Measurements from ENCODE around the gene TMEM218. TPM values are rescaled to one million over a fixed set of nuclear protein-coding genes. Genes with fewer than 3 reads are reported as not detected.

Gene TMEM218
- total and polyA plus RNA-seq, 8 donors = 0.87 to 21.1 (median 14.9) TPM

GRCh38 chr11:125146232-125146631 lies 34.8 kb upstream of the TMEM218 start:
- Histone ChIP-seq H3K27me3 (peaks cover 0 to 20% (median 2%) of the 10 kb centered on the region in 3 donors), H3K36me3 (no peaks in the 10 kb centered on the region), H3K9me3 (no peaks in the 10 kb centered on the region), H3K27ac (no peak overlapping the region), H3K4me3 (no peak overlapping the region), H3K4me1 (peaks cover 6 to 8% (median 7%) of the 10 kb centered on the region in 4 donors)
- WGBS, 5 donors = 82 to 93% (median 85%) methylated on average over 1 of the region's 1 CpG
- no peak for DNase-seq
- intact Hi-C loops (cut with DNase I; ENCODE audit: low total_unique reads) = no loop called here
- no peak for TF ChIP-seq EP300 (IDR thresholded peaks at IDR 0.05)

GRCh38 chr11:125141686-125142535 lies 30.5 kb upstream of the TMEM218 start:
- no peaks in the 10 kb centered on the region for H3K36me3 ChIP-seq
- no peaks in the 10 kb centered on the region for H3K9me3 ChIP-seq
- WGBS, 5 donors = 33 to 40% (median 36%) methylated on average over 17 to 18 of the region's 18 CpGs
- intact Hi-C loops (cut with DNase I; ENCODE audit: low total_unique reads) = no loop called here
- no peak overlapping the region for H3K27ac ChIP-seq
- H3K4me3 ChIP-seq = no peak overlapping the region
- TF ChIP-seq EP300 (IDR thresholded peaks at IDR 0.05) (no peak), CTCF (IDR thresholded peaks at IDR 0.05) (peak in 5 of 7 experiments; percentile 90 to 97 (median 96))
- H3K4me1 ChIP-seq = peaks cover 6 to 8% (median 7%) of the 10 kb centered on the region in 4 donors
- peak; percentile 51 to 77 for DNase-seq
- H3K27me3 ChIP-seq = peaks cover 0 to 45% (median 18%) of the 10 kb centered on the region in 3 donors

GRCh38 chr11:125141178-125141577 lies 29.8 kb upstream of the TMEM218 start:
- H3K36me3 ChIP-seq = no peaks in the 10 kb centered on the region
- 57 to 72% (median 65%) methylated on average over 12 of the region's 12 CpGs for WGBS, 5 donors
- DNase-seq = no peak
- no peak overlapping the region for H3K27ac ChIP-seq
- H3K27me3 ChIP-seq = peaks cover 0 to 45% (median 18%) of the 10 kb centered on the region in 3 donors
- H3K4me1 ChIP-seq = peaks cover 6 to 8% (median 7%) of the 10 kb centered on the region in 4 donors
- no peaks in the 10 kb centered on the region for H3K9me3 ChIP-seq
- H3K4me3 ChIP-seq = no peak overlapping the region
- intact Hi-C loops (cut with DNase I; ENCODE audit: low total_unique reads) = no loop called here
- TF ChIP-seq POLR2A (IDR thresholded peaks at IDR 0.05) (no peak), POLR2AphosphoS5 (IDR thresholded peaks at IDR 0.05) (no peak), EP300 (IDR thresholded peaks at IDR 0.05) (no peak), CTCF (IDR thresholded peaks at IDR 0.05) (no peak)

GRCh38 chr11:125140233-125140632 lies 28.8 kb upstream of the TMEM218 start:
- Histone ChIP-seq H3K36me3 (no peaks in the 10 kb centered on the region), H3K4me1 (peaks cover 6 to 8% (median 7%) of the 10 kb centered on the region in 4 donors), H3K9me3 (no peaks in the 10 kb centered on the region), H3K27me3 (peaks cover 0 to 45% (median 18%) of the 10 kb centered on the region in 3 donors), H3K27ac (no peak overlapping the region), H3K4me3 (no peak overlapping the region)
- peak in 1 of 2 donors; percentile 69 for DNase-seq
- no peak for TF ChIP-seq CTCF (IDR thresholded peaks at IDR 0.05)
- TF ChIP-seq POLR2AphosphoS5 (IDR thresholded peaks at IDR 0.05) = no peak
- TF ChIP-seq EP300 (IDR thresholded peaks at IDR 0.05) = no peak
- no peak for TF ChIP-seq POLR2A (IDR thresholded peaks at IDR 0.05)
- WGBS, 5 donors = 36 to 59% (median 53%) methylated on average over 8 of the region's 8 CpGs
- intact Hi-C loops (cut with DNase I; ENCODE audit: low total_unique reads) = no loop called here

- H3K27ac ChIP-seq = no peak overlapping the region
- H3K36me3 ChIP-seq = no peaks in the 10 kb centered on the region
- DNase-seq = no peak
- H3K4me3 ChIP-seq = no peak overlapping the region
- intact Hi-C loops (cut with DNase I; ENCODE audit: low total_unique reads) = no loop called here
- H3K4me1 ChIP-seq = peaks cover 6 to 8% (median 7%) of the 10 kb centered on the region in 4 donors
- no peaks in the 10 kb centered on the region for H3K9me3 ChIP-seq
- WGBS, 5 donors = 44 to 63% (median 58%) methylated on average over 3 of the region's 3 CpGs
- TF ChIP-seq EP300 (IDR thresholded peaks at IDR 0.05) (no peak), POLR2AphosphoS5 (IDR thresholded peaks at IDR 0.05) (no peak), CTCF (IDR thresholded peaks at IDR 0.05) (no peak), POLR2A (IDR thresholded peaks at IDR 0.05) (no peak)
- peaks cover 0 to 45% (median 18%) of the 10 kb centered on the region in 3 donors for H3K27me3 ChIP-seq
Measured at GRCh38 chr11:125139778-125140177, 28.4 kb upstream of the TMEM218 start.

Data from stomach (tissue), 9 donors.